Adrenal gland (tissue), 12 donors: ENCODE measurements around the gene CYP2U1. TPM values are rescaled to one million over a fixed set of nuclear protein-coding genes. Genes with fewer than 3 reads are reported as not detected.
A peak's percentile ranks its signal among the peaks of the same experiment; 100 is the strongest.

Experiments used
- DNase-seq, 7 donors: peaks; one replicate each; pipeline ENCODE4 v3.0.0-alpha.2; 2019 to 2020
- H3K27ac ChIP-seq, 5 donors: fragments of 200-600 bp; sonication (generic) in 4 of 5; 1 replicate in 3 of 5; 2 replicates in 2 of 5; pipeline versions ENCODE4 v1.5.1 to v1.8.0; 2016 to 2020; ENCODE audit warnings: mild to moderate bottlenecking in 1 of 5
- H3K27me3 ChIP-seq: fragments of 200-600 bp; 2 replicates; pipeline ENCODE4 v1.8.0; 2021
- H3K36me3 ChIP-seq, 2 donors: fragments of 200-600 bp; replicated peaks in 1 of 2; 1 replicate in 1 of 2; 2 replicates in 1 of 2; pipeline versions ENCODE4 v1.5.1 to v1.8.0; 2018 to 2022
- H3K4me1 ChIP-seq, 2 donors: fragments of 200-600 bp; replicated peaks in 1 of 2; 1 replicate in 1 of 2; 2 replicates in 1 of 2; pipeline versions ENCODE4 v1.5.1 to v1.8.0; 2018 to 2021
- H3K4me3 ChIP-seq, 4 donors: fragments of 200-600 bp; sonication (generic) in 3 of 4; one replicate each; pipeline ENCODE4 v1.5.1; 2016 to 2018
- H3K9me3 ChIP-seq, 3 donors: fragments of 200-600 bp; sonication (generic) in 1 of 3; replicated peaks in 1 of 3; 1 replicate in 2 of 3; 2 replicates in 1 of 3; pipeline versions ENCODE4 v1.5.1 to v1.8.0; 2016 to 2021
- CTCF ChIP-seq, 6 experiments: fragments of 450-650 bp in 4 of 6; fragments of 200-600 bp in 2 of 6; sonication (generic) in 1 of 6; IDR thresholded peaks; 1 replicate in 5 of 6; 2 replicates in 1 of 6; pipeline versions ENCODE4 v1.5.1 to v1.8.0; 2016 to 2021; ENCODE audit warnings: antibody characterized with exemption in 6 of 6, mild to moderate bottlenecking in 2 of 6, moderate library complexity in 1 of 6
- POLR2A ChIP-seq, 2 donors: fragments of 450-650 bp; IDR thresholded peaks; one replicate each; pipeline ENCODE4 v1.6.1; 2017; ENCODE audit warnings: antibody characterized with exemption in 2 of 2, mild to moderate bottlenecking in 2 of 2, moderate library complexity in 1 of 2
- WGBS, 4 donors: extraction: QIAGEN DNeasy Blood & Tissue Kit in 2 of 4; methylation state at CpG; one replicate each; pipeline versions ENCODE4 v1.1.5 to v1.1.7; 2013 to 2017; 5-methylcytosine and 5-hydroxymethylcytosine counted together
- intact Hi-C, 2 donors: fragments of 100-400 bp; cut with DNase I; formaldehyde crosslinking; loops; one replicate each; pipeline versions ENCODE4 v1.14.1 to v1.15.0; 2022 to 2023
- polyA plus RNA-seq, 3 donors: library from polyadenylated mRNA; stranded (reverse); fragments of 200-250 nt in 2 of 3; fragments of 350-450 nt in 1 of 3; fragmentation: Illumina TruSeq in 1 of 3; extraction: RNeasy Lipid Tissue Mini Kit (QIAGEN cat#74804) in 1 of 3; gene quantifications; one replicate each; pipeline ENCODE4 v1.2.3, GENCODE V29; 2013 to 2014
- total RNA-seq, 9 donors: library from RNA; depleted of rRNA in 4 of 9; stranded (reverse); fragments of >200 nt in 4 of 9; fragments of 120-200 nt in 1 of 9; fragmentation: NEBNext Ultra II Directional in 1 of 9; extraction: Animal tissue kit (Norgen Biotek cat#: 25700) in 1 of 9; gene quantifications; one replicate each; pipeline versions ENCODE4 v1.1.0 to v1.2.4, GENCODE V29; 2013 to 2023
- donor health status: healthy with polysubstance abuse.
- donor health status: Bipolar disorder and iron deficiency.
- donor health status: DM: yes; HTN: yes; CAD: no.
- donor health status: DM: no; HTN: no; CAD: no.
- donor health status: DM: no; HTN: no; CAD: no.
- donor health status: DM: yes; HTN: yes; CAD: no.

The CYP2U1 gene
- total and polyA plus RNA-seq, 12 donors: 2.3 to 21.3 (median 8.3) TPM

- Histone ChIP-seq H3K27ac (no peak overlapping the region), H3K4me3 (no peak overlapping the region)
These were observed 63.5 kb downstream of the CYP2U1 start for GRCh38 chr4:107994894-107995293.

GRCh38 chr4:107996949-107997788 lies 65.8 kb downstream of the CYP2U1 start:
- 38 to 63% (median 51%) methylated on average over 5 of the region's 5 CpGs for WGBS, 4 donors
- no peaks in the 10 kb centered on the region for H3K9me3 ChIP-seq
- intact Hi-C loops: no loop called here
- peak; percentile 43 to 80 (median 61) for DNase-seq
- no peaks in the 10 kb centered on the region for H3K27me3 ChIP-seq
- H3K36me3 ChIP-seq: no peaks in the 10 kb centered on the region
- H3K4me1 ChIP-seq: peaks cover 17 to 39% of the 10 kb centered on the region in 2 donors
- H3K4me3 ChIP-seq: no peak overlapping the region
- peak overlapping the region in 4 of 5 donors; percentile 12 to 82 (median 70) for H3K27ac ChIP-seq
- TF ChIP-seq CTCF (IDR thresholded peaks at IDR 0.05) (no peak), POLR2A (IDR thresholded peaks at IDR 0.05) (peak in 1 of 2 donors; percentile 15)

More at GRCh38 chr4:107994894-107995293, 63.5 kb downstream of the CYP2U1 start:
- Histone ChIP-seq H3K36me3 (no peaks in the 10 kb centered on the region), H3K27me3 (no peaks in the 10 kb centered on the region), H3K9me3 (no peaks in the 10 kb centered on the region), H3K4me1 (peaks cover 32 to 55% of the 10 kb centered on the region in 2 donors)
- no peak for DNase-seq
- intact Hi-C loops: no loop called here
- TF ChIP-seq CTCF (IDR thresholded peaks at IDR 0.05) (no peak), POLR2A (IDR thresholded peaks at IDR 0.05) (no peak)

GRCh38 chr4:107997794-107998193 lies 66.4 kb downstream of the CYP2U1 start:
- intact Hi-C loops: no loop called here
- no peak overlapping the region for H3K4me3 ChIP-seq
- WGBS, 4 donors: 74 to 78% (median 76%) methylated on average over 2 of the region's 2 CpGs
- H3K27ac ChIP-seq: peak overlapping the region in 4 of 5 donors; percentile 12 to 82 (median 70)
- no peak for TF ChIP-seq POLR2A (IDR thresholded peaks at IDR 0.05)
- TF ChIP-seq CTCF (IDR thresholded peaks at IDR 0.05): no peak
- H3K4me1 ChIP-seq: peaks cover 16 to 33% of the 10 kb centered on the region in 2 donors
- no peak for DNase-seq
- no peaks in the 10 kb centered on the region for H3K27me3 ChIP-seq
- H3K36me3 ChIP-seq: no peaks in the 10 kb centered on the region
- no peaks in the 10 kb centered on the region for H3K9me3 ChIP-seq

GRCh38 chr4:107999932-108000539 lies 68.7 kb downstream of the CYP2U1 start:
- 68 to 83% (median 78%) methylated on average over 2 of the region's 2 CpGs for WGBS, 4 donors
- intact Hi-C loops: no loop called here
- peaks cover 16 to 20% of the 10 kb centered on the region in 2 donors for H3K4me1 ChIP-seq
- H3K27me3 ChIP-seq: no peaks in the 10 kb centered on the region
- no peaks in the 10 kb centered on the region for H3K9me3 ChIP-seq
- no peak for TF ChIP-seq POLR2A (IDR thresholded peaks at IDR 0.05)
- TF ChIP-seq CTCF (IDR thresholded peaks at IDR 0.05): no peak
- H3K36me3 ChIP-seq: no peaks in the 10 kb centered on the region
- no peak overlapping the region for H3K27ac ChIP-seq
- no peak for DNase-seq
- no peak overlapping the region for H3K4me3 ChIP-seq
